ENCODE data around the gene ASTN1.

Gene ASTN1

DNA sequence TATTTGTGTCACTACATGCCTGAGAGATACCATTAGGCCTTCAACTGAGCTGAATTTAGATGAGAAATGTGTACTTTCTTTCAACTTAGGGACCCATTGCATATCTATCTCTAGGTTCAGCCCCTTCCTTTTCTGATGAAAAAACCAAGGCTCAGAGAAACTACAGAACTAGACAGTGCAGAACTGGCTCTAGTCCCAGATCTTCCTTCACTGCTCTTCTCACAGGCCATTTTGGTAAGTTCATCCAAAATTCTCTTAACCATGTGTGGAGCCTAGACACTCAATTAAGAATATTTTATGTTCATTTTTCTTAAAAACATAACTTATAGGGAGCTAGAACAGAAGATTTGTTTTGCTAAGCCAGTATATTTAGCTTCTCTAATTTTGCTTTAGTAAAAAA is 128.9 kb downstream of the ASTN1 start:
- no peak for DNase-seq (ENCODE audit: low read depth)

GRCh38 chr1:177033628-177034027 is 130.9 kb downstream of the ASTN1 start:
- no peak for DNase-seq (ENCODE audit: low read depth)

DNA sequence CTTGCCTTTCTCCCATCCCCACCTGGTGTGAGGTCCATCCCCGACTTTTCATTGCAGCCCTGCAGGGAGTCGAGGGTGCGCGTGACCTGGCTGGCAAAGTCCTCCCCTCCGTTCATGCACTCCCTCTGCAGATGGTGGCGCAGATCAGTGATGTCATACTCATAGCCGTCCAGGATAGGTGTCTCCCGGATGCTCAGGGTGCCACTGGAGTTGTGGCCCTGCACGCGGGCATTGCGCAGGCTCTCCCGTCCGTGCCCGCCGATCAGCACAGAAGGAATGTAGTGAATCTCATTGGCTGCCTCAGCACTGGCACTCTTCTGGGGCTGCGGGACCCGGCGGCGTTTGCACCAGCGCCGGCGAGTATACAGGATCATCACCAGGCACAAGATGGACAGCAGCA is 132.1 kb downstream of the ASTN1 start:
- DNase-seq (ENCODE audit: low read depth): no peak

- DNase-seq (ENCODE audit: low read depth): no peak
Measured at GRCh38 chr1:177024623-177025022, 139.9 kb downstream of the ASTN1 start.

DNA sequence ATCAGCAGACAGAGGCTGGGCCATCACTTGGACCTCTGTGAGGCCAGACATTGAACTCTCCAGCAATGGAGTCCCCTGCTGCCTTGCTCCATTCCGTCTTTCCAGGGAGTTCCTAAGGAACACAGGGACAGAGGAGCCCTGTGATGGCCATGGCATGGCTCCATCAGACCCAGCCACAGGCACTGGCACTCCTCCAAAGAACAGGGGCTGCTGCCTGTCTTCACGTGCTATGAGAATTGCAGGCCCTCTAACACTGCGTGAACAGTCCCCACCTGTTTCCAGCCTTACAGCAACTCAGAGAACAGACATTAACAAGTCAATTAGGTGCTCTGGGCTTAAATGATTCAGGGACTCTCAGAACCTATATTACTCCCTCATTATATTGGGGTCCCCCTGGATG is 140.8 kb downstream of the ASTN1 start:
- DNase-seq (ENCODE audit: low read depth): no peak

- DNase-seq (ENCODE audit: low read depth): no peak
Measured at GRCh38 chr1:177023249-177023648, 141.3 kb downstream of the ASTN1 start.

DNA sequence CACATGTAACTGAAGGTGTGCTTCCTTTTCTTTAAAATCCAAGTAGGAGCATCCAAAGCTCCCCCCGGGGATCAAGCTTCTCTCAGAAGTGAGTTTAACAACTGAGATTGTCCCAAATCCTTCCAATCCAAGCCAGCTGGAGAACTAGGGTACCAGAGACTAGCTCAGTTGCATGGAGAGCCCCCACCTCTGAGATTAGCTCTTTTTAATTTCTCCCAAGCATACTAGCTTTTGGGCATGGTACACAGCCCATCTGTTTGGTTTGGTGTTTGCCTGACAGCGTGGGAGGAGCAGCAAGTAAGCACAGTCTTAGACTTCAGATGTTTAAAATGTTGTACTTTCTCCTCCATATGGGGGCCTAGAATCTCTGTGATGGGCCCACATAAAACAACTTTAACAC is 142.8 kb downstream of the ASTN1 start:
- DNase-seq (ENCODE audit: low read depth): no peak

GRCh38 chr1:177020851-177021589 is 143.5 kb downstream of the ASTN1 start:
- DNase-seq (ENCODE audit: low read depth): no peak

DNA sequence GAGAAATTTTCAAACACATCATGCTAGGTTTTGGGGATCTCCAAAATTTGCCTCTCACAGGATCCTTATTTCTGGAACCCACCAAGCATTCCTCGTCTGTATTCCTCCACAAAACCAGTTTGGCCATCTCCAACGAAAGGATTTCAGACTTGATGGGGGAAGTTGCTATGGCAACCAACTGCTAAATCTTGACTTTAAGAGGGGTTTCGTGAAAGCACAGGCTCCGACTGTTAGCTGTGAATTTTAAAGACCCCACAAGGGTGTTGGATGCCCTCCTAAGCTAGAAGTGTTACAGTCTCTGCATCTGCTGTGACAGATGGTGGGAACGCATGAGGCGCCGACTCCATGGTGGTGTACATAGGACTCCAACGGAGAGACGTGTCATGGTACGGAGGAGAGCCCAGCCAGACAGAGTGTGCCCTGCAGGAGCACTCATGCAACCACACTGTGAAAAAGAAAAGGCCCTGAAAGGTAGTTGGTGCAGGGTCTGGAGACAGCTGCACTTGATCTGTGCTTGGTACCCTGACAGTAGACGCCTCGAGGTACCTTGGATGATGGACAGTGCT is 147.1 kb downstream of the ASTN1 start:
- DNase-seq (ENCODE audit: low read depth): no peak

DNA sequence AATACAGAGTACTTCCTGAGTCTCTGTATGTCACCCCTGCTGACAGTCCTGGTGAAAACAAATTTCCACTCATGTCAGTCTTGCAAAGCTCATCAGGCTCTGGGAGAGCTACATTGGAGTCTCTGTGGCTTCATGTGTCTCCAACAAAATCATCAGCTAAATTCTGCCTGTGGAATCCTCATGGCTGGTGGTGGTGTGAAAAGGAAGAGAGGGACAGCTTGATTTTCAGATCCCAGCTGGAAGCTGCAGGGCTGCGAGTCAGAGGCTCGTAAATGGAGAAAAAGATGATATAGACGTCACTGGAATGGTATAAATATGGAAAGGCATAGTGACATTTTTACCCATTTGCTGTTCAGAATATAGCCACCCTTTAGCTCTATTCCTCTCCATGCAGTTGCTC is 150.2 kb downstream of the ASTN1 start:
- DNase-seq (ENCODE audit: low read depth): no peak

DNA sequence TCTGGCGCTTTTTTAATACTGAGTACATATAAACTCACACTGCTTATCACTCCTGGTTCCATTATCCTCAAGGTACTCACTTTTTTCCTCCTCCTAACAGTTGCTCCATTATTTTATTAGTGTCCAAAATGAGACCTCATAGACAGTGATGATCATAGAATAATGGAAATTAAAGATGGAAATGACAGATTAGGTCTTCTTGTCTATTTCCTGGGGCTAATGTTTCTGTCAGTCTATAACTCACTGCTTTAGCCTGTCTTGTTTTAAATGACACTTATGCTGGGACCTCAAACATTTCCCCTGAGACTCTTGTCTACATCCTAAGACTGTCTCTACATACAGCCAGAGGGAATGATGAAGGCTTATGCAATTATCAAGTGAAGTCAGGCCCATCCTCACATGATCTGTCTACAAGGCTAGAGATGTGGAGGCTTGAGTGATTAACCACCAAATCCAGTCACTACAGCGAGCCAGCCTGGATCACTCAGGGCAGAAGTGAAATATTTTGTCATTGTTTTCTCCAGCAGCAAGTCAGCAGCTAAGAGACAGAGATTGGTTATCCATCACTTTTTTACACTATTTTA is 152.1 kb downstream of the ASTN1 start:
- no peak for DNase-seq (ENCODE audit: low read depth)

- no peak for DNase-seq (ENCODE audit: low read depth)
Measured at GRCh38 chr1:177011508-177011907, 153.0 kb downstream of the ASTN1 start.

DNA sequence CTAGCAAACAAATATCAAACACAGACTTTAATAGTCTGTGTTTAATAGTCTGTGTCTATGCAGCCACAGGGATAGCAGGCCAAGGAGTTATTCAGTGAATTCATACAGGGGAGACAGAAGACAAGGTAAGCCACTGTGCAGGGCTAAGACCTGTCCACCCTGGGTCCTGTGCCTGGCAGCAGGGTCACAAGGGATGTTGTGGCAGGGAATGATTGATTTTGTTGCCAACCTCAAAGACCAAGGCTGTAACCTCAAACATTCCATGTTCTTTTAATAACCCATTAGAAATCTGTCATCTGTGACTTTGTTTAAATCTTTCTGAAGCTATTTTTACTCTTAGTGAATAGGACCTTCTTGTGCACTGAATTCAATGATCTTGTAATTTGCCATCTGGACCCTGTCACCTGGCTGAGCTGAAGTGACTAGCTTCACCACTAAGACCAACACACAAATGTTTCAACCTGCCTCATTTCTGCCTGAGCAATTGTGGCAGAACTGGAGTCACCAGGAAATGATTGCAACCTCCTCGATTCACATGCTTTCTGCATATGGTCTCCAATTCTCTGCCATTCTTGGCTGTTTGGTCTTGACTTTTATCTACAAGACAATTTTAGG is 154.2 kb downstream of the ASTN1 start:
- DNase-seq (ENCODE audit: low read depth): no peak

- no peak for DNase-seq (ENCODE audit: low read depth)
Measured at GRCh38 chr1:177008653-177009052, 155.9 kb downstream of the ASTN1 start.

- no peak for DNase-seq (ENCODE audit: low read depth)
Measured at GRCh38 chr1:177007437-177008161, 156.9 kb downstream of the ASTN1 start.

DNA sequence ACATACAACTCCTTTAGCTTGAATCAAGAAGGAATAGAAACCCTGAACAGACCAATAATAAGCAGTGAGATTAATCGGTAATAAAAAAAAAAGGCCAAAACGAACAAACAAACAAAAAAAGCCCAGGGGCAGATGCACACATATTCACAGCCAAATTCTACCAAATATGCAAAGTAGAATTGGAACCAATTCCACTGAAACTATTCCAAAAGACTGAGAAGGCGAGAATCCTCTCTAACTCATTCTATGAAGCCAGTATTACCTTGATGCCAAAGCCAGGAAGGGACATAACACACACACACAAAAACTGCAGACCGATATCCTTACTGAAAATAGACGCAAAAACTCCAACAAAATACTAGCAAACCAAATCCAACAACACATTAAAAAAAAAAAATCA is 161.6 kb downstream of the ASTN1 start:
- no peak for DNase-seq (ENCODE audit: low read depth)

GRCh38 chr1:177001556-177001955 is 163.0 kb downstream of the ASTN1 start:
- DNase-seq (ENCODE audit: low read depth): no peak

GRCh38 chr1:176998183-176998795 is 166.2 kb downstream of the ASTN1 start:
- DNase-seq (ENCODE audit: low read depth): no peak

- no peak for DNase-seq (ENCODE audit: low read depth)
Measured at GRCh38 chr1:176996456-176997090, 167.9 kb downstream of the ASTN1 start.

GRCh38 chr1:176994931-176995596 is 169.4 kb downstream of the ASTN1 start:
- DNase-seq (ENCODE audit: low read depth): no peak

DNA sequence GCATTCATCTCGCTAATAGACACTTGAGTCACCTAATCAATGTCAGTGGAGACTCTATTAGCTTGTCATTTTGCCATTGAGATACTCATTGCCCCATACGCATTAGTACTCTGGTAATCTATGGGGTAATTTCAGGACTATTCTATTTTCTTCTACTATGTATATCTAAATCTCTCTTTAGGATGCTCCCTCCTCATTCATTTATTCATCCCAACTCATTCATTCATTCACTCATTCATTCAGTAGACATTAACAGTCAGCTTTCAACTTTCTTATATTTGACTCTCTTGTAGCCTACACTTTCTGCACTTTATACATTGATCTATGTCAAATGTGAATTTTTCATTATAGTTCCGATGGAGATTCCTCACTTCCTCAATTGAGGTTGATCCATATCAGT is 170.9 kb downstream of the ASTN1 start:
- DNase-seq (ENCODE audit: low read depth): no peak
